ENCODE results near the gene F11. TPM values are rescaled to one million over a fixed set of nuclear protein-coding genes. Genes with fewer than 3 reads are reported as not detected.

The F11 gene
- total and polyA plus RNA-seq, 9 donors: 0.05 to 0.23 (median 0.20) TPM; not detected in 6

- no peaks in the 10 kb centered on the region for H3K27me3 ChIP-seq
- intact Hi-C loops (cut with DNase I): no loop called here
- no peak for DNase-seq
- 44 to 51% (median 50%) methylated on average over 2 of the region's 2 CpGs for WGBS, 3 donors
- no peak overlapping the region for H3K27ac ChIP-seq
- H3K36me3 ChIP-seq: no peaks in the 10 kb centered on the region
- H3K9me3 ChIP-seq: no peaks in the 10 kb centered on the region
- peak overlapping the region; percentile 2 for H3K4me3 ChIP-seq
- peaks cover 2% of the 10 kb centered on the region for H3K4me1 ChIP-seq (ENCODE audit: insufficient read depth)
- TF ChIP-seq CTCF (IDR thresholded peaks at IDR 0.05) (no peak), POLR2A (IDR thresholded peaks at IDR 0.05) (no peak)
These were observed 37.5 kb upstream of the F11 start for GRCh38 chr4:186228514-186228894.

- H3K4me3 ChIP-seq: no peak overlapping the region
- intact Hi-C loops (cut with DNase I): no loop called here
- no peaks in the 10 kb centered on the region for H3K36me3 ChIP-seq
- no peaks in the 10 kb centered on the region for H3K27me3 ChIP-seq
- TF ChIP-seq EP300 (IDR thresholded peaks at IDR 0.05) (no peak), POLR2A (IDR thresholded peaks at IDR 0.05) (no peak), CTCF (IDR thresholded peaks at IDR 0.05) (no peak)
- 52 to 71% (median 60%) methylated on average over 2 of the region's 2 CpGs for WGBS, 3 donors
- DNase-seq: no peak
- no peak overlapping the region for H3K27ac ChIP-seq
- no peaks in the 10 kb centered on the region for H3K4me1 ChIP-seq (ENCODE audit: insufficient read depth)
- no peaks in the 10 kb centered on the region for H3K9me3 ChIP-seq
These were observed 31.6 kb upstream of the F11 start for GRCh38 chr4:186234367-186234766.

GRCh38 chr4:186236126-186236525 lies 29.9 kb upstream of the F11 start:
- Histone ChIP-seq H3K27me3 (no peaks in the 10 kb centered on the region), H3K4me1 (ENCODE audit: insufficient read depth) (no peaks in the 10 kb centered on the region), H3K9me3 (no peaks in the 10 kb centered on the region), H3K36me3 (no peaks in the 10 kb centered on the region), H3K27ac (no peak overlapping the region), H3K4me3 (no peak overlapping the region)
- intact Hi-C loops (cut with DNase I): no loop called here
- no peak for TF ChIP-seq CTCF (IDR thresholded peaks at IDR 0.05)
- TF ChIP-seq EP300 (IDR thresholded peaks at IDR 0.05): no peak
- no peak for TF ChIP-seq POLR2A (IDR thresholded peaks at IDR 0.05)
- WGBS, 3 donors: 84 to 93% (median 87%) methylated on average over 4 of the region's 4 CpGs
- DNase-seq: no peak

GRCh38 chr4:186240452-186240847 lies 25.5 kb upstream of the F11 start:
- H3K36me3 ChIP-seq: no peaks in the 10 kb centered on the region
- intact Hi-C loops (cut with DNase I): no loop called here
- DNase-seq: no peak

More at GRCh38 chr4:186240452-186240847, 25.5 kb upstream of the F11 start:
- 85 to 88% (median 86%) methylated on average over 7 of the region's 7 CpGs for WGBS, 3 donors
- H3K27ac ChIP-seq: no peak overlapping the region
- H3K4me3 ChIP-seq: no peak overlapping the region
- no peaks in the 10 kb centered on the region for H3K27me3 ChIP-seq
- TF ChIP-seq CTCF (IDR thresholded peaks at IDR 0.05) (no peak), POLR2A (IDR thresholded peaks at IDR 0.05) (no peak), EP300 (IDR thresholded peaks at IDR 0.05) (no peak)
- no peaks in the 10 kb centered on the region for H3K4me1 ChIP-seq (ENCODE audit: insufficient read depth)
- H3K9me3 ChIP-seq: no peaks in the 10 kb centered on the region
